Esophagus squamous epithelium (tissue), 5 donors: ENCODE data around the gene DPYSL4. TPM values are rescaled to one million over a fixed set of nuclear protein-coding genes. Genes with fewer than 3 reads are reported as not detected.

ENCODE experiments used
- DNase-seq: peaks from one replicate; lab custom pipeline; 2025; lab: John Stamatoyannopoulos, UW
- H3K27ac ChIP-seq, 4 donors: fragments of 200-600 bp; sonication (generic); one replicate each; pipeline ENCODE4 v1.5.1; 2016 to 2019; ENCODE audit warnings: mild to moderate bottlenecking in 1 of 4
- H3K27me3 ChIP-seq, 4 donors: fragments of 200-600 bp; sonication (generic); 1 replicate in 3 of 4; 2 replicates in 1 of 4; pipeline versions ENCODE4 v1.5.1 to v1.6.0; 2017 to 2021; ENCODE audit warnings: antibody characterized with exemption in 1 of 4
- H3K36me3 ChIP-seq, 3 donors: fragments of 200-600 bp; sonication (generic); one replicate each; pipeline ENCODE4 v1.5.1; 2016 to 2019
- H3K4me1 ChIP-seq, 3 donors: fragments of 200-600 bp; sonication (generic); one replicate each; pipeline ENCODE4 v1.5.1; 2017 to 2019
- H3K4me3 ChIP-seq, 4 donors: fragments of 200-600 bp; sonication (generic); 1 replicate in 3 of 4; 2 replicates in 1 of 4; pipeline ENCODE4 v1.5.1; 2016 to 2019; ENCODE audit warnings: mild to moderate bottlenecking in 2 of 4, moderate library complexity in 1 of 4
- H3K9me3 ChIP-seq, 3 donors: fragments of 200-600 bp; sonication (generic); one replicate each; pipeline ENCODE4 v1.5.1; 2016 to 2019
- CTCF ChIP-seq, 6 experiments: fragments of 450-650 bp in 4 of 6; fragments of 200-600 bp in 2 of 6; sonication (generic) in 2 of 6; IDR thresholded peaks; one replicate each; pipeline ENCODE4 v1.5.1; 2016 to 2019; ENCODE audit warnings: antibody characterized with exemption in 6 of 6, mild to moderate bottlenecking in 4 of 6, moderate library complexity in 4 of 6
- POLR2A ChIP-seq, 4 donors: fragments of 450-650 bp; IDR thresholded peaks; one replicate each; pipeline ENCODE4 v1.6.1; 2017; ENCODE audit warnings: antibody characterized with exemption in 4 of 4, mild to moderate bottlenecking in 4 of 4, moderate library complexity in 3 of 4
- WGBS, 2 donors: methylation state at CpG; one replicate each; pipeline ENCODE4 v1.1.5; 2018; 5-methylcytosine and 5-hydroxymethylcytosine counted together
- intact Hi-C: fragments of 100-400 bp; cut with DNase I; formaldehyde crosslinking; loops from one replicate; pipeline ENCODE4 v1.15.0; 2022
- total RNA-seq, 4 donors: library from RNA; depleted of rRNA; stranded (reverse); fragments of >200 nt; gene quantifications; one replicate each; pipeline ENCODE4 v1.1.0, GENCODE V29; 2016
- donor health status: DM: yes; HTN: yes; CAD: no.

Gene DPYSL4
- total RNA-seq, 4 donors from 2014 or later, result 0.95 to 1.6 TPM; not detected in 2

GRCh38 chr10:132145521-132146185 is 41.1 kb upstream of the DPYSL4 start:
- WGBS, 2 donors, result 100% methylated on average over 1 of the region's 17 CpGs; no CpG with 5 or more reads in 1 of the 2 donors
- Histone ChIP-seq H3K27me3 (peaks cover 0 to 35% (median 0%) of the 10 kb centered on the region in 4 donors), H3K36me3 (no peaks in the 10 kb centered on the region), H3K4me1 (peaks cover 0 to 6% (median 0%) of the 10 kb centered on the region in 3 donors), H3K9me3 (no peaks in the 10 kb centered on the region), H3K27ac (no peak overlapping the region), H3K4me3 (no peak overlapping the region)
- TF ChIP-seq POLR2A (IDR thresholded peaks at IDR 0.05), result no peak
- intact Hi-C loops, result loop anchor here (10.0 kb wide), 1 partner anchor 261 kb away; no protein-coding TSS in a partner anchor
- no peak for DNase-seq

- peaks cover 0 to 31% (median 0%) of the 10 kb centered on the region in 4 donors for H3K27me3 ChIP-seq
- no peak for DNase-seq
Measured at GRCh38 chr10:132146271-132146671, 40.5 kb upstream of the DPYSL4 start.

DNA sequence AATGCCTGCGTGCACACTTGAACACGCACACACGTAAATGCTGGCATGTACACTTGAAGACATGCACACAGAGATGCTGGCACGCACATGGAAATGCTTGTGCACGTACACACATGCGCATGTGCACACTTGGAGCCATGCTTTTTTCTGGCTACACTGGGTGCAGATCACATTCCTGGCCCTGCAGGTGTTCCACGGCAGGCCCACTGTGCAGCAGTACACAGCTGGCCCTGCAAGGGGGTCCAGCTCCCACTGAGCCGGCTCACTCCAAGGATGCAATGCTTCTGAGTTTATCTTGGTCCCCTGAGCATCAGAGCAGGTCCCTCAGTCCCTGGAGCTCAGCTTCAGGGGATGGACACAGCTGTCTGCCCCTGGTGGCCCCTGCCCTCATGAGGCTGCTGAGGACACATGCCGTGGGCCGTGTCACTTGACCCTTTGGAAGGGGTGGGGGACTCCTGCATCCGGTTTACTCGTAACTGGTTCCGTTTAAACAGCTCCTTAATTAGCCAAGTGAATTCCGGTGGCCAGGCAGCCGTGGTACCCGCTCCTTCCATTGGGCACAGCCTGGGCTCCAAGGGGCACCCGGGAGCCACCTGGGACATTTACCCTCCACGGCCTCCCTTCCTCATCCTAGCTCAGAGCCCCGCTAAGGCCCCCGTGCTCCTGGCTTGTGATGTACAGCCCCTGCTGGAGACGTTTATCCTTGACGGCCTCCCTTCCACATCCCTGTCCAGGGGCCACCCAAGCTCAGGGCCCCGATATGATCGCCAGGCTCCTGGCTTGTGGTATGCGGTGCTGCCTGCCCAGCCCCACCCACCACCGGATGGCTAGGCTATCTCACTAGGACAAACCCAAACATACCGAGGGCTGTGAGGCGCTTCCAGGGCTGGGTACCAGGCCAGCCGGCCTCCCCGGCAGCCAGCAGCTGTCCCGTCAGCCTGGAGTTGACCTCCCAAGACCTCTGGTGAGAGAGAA is 39.5 kb upstream of the DPYSL4 start:
- H3K4me3 ChIP-seq, result no peak overlapping the region
- no peak overlapping the region for H3K27ac ChIP-seq
- TF ChIP-seq CTCF (IDR thresholded peaks at IDR 0.05), result no peak
- TF ChIP-seq POLR2A (IDR thresholded peaks at IDR 0.05), result no peak
- intact Hi-C loops, result loop anchor here (10.0 kb wide), 1 partner anchor 262 kb away; no protein-coding TSS in a partner anchor
- peaks cover 0 to 22% (median 0%) of the 10 kb centered on the region in 4 donors for H3K27me3 ChIP-seq
- WGBS, 2 donors, result 72 to 83% methylated on average over 14 to 19 of the region's 31 CpGs
- H3K4me1 ChIP-seq, result peaks cover 0 to 4% (median 0%) of the 10 kb centered on the region in 3 donors
- DNase-seq, result no peak
- no peaks in the 10 kb centered on the region for H3K36me3 ChIP-seq
- H3K9me3 ChIP-seq, result no peaks in the 10 kb centered on the region

More at GRCh38 chr10:132146271-132146671, 40.5 kb upstream of the DPYSL4 start:
- Histone ChIP-seq H3K9me3 (no peaks in the 10 kb centered on the region), H3K27ac (no peak overlapping the region), H3K4me1 (peaks cover 0 to 6% (median 0%) of the 10 kb centered on the region in 3 donors), H3K36me3 (no peaks in the 10 kb centered on the region), H3K4me3 (no peak overlapping the region)
- whole genome bisulfite sequencing, 2 donors, result no CpG with 5 or more reads among the region's 8 CpGs
- no peak for TF ChIP-seq CTCF (IDR thresholded peaks at IDR 0.05)
- no peak for TF ChIP-seq POLR2A (IDR thresholded peaks at IDR 0.05)
- intact Hi-C loops, result loop anchor here (10.0 kb wide), 1 partner anchor 261 kb away; no protein-coding TSS in a partner anchor

GRCh38 chr10:132148261-132149251 is 38.2 kb upstream of the DPYSL4 start:
- H3K9me3 ChIP-seq, result no peaks in the 10 kb centered on the region
- H3K27me3 ChIP-seq, result peaks cover 0 to 8% (median 0%) of the 10 kb centered on the region in 4 donors
- 67 to 82% methylated on average over 7 to 25 of the region's 43 CpGs for WGBS, 2 donors
- no peaks in the 10 kb centered on the region for H3K36me3 ChIP-seq
- no peak overlapping the region for H3K4me3 ChIP-seq
- H3K4me1 ChIP-seq, result no peaks in the 10 kb centered on the region
- intact Hi-C loops, result loop anchor here (10.0 kb wide), 1 partner anchor 264 kb away; no protein-coding TSS in a partner anchor
- no peak for DNase-seq
- H3K27ac ChIP-seq, result no peak overlapping the region
- TF ChIP-seq POLR2A (IDR thresholded peaks at IDR 0.05), result no peak
- no peak for TF ChIP-seq CTCF (IDR thresholded peaks at IDR 0.05)
